HG03558 (cell line): ENCODE measurements around the gene PIAS4.

ENCODE experiments used
- ATAC-seq: cut with Tn5 transposase; IDR thresholded peaks from one replicate; pipeline ENCODE4 v1.9.1; 2021; ENCODE audit warnings: moderate number of reproducible peaks; ENCODE audit not compliant: unreplicated experiment; ENCODE audit errors: extremely low read depth

Gene PIAS4

DNA sequence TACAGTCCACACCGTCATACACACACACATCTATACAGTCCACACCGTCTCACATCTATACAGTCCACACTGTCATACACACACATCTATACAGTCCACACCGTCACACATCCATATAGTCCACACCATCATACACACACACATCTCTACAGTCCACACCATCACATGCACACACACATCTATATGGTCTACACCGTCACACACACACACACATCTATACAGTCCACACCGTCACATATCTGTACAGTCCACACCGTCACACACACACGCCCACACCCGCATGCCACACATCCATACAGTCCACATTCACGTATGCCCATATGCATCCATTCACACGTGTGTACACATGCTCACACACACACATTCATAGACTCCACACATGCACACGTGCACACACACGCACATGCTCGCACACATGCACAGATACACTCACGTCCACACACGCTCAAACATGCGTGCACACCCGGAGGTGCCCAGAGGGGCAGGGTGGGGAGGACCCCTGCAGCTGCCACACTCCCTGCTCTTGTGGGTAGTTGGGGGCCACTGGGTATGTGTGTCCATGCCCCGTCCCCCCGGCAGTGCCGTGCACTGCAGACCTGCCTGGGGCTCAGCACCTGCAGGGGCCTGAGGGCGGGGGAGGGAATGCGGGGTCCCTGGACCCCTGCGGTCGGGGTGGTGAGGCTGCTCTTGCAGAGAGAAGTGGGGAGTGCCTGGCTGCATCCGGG lies 29.2 kb downstream of the PIAS4 start:
- no peak for ATAC-seq

DNA sequence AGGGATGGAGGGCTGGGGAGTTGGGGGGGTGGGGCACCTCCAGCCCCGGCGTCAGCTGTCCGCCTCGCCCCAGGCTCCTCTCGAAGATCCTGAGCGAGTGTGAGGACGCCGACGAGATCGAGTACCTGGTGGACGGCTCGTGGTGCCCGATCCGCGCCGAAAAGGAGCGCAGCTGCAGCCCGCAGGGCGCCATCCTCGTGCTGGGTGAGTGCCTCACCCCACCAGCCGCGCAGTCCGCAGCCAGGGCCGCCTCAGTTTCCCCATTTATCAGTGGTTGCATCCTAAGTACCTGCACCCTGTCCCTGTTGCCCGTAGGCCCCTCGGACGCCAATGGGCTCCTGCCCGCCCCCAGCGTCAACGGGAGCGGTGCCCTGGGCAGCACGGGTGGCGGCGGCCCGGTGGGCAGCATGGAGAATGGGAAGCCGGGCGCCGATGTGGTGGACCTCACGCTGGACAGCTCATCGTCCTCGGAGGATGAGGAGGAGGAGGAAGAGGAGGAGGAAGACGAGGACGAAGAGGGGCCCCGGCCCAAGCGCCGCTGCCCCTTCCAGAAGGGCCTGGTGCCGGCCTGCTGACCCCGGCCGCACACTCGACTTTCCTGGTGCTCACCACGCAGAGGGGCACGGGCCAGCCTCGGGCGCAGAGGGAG lies 29.9 kb downstream of the PIAS4 start:
- ATAC-seq: no peak

DNA sequence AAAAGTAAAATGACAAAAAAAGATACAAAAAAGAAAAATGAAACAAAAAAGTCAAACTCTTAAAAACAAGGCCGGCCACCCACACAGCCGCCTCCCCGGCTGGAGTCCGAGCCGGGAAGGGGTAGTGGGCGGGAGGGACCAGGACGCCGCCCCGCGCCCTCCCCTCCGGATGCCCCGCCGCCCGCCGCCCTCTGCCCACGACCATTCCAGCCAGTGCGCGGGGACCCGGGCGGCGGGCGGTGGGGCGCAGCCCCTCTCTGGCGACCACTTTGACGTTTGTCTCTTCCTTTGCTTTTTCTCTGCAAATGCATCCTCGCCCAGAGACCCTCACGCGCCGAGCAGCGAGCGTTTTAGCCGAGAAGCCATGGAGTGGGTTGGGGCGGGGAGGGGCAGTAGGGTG lies 30.5 kb downstream of the PIAS4 start:
- no peak for ATAC-seq

DNA sequence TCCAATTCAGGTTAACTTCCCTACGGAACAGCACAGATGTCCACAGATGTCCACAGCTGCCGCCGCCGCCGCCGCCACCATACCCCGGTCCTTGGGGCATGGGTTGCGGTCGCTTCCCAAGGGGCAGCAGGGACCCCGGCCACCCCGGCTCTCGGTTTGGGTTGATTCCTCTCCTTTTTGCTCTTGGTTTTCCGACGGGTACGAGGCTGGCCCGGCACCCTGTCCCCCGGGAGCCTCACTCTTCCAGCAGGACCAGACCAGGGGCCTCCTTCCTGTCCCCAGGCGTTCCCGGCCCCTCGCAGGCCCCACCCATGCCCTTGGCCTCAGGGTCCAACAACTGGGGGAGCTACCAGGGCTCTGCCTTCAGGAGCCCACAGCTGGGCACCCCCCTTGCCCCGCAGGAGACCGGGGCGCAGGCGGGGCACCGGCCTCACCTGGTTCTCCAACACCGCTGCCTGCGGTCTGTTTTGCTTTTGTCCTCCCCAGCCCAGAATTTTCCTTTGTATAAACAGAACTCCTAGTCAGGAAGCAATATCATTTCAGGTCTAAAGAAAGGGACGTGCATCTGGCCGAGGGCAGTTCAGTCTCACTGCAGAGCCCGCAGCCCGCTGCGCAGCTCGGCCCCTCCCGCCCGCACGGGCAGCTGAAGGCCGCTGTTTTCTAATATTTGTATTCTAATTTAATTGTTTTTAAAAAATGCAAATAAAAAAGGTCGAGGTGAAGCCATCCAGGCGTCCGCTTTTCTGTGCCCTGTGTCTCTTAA lies 31.3 kb downstream of the PIAS4 start:
- ATAC-seq: no peak

DNA sequence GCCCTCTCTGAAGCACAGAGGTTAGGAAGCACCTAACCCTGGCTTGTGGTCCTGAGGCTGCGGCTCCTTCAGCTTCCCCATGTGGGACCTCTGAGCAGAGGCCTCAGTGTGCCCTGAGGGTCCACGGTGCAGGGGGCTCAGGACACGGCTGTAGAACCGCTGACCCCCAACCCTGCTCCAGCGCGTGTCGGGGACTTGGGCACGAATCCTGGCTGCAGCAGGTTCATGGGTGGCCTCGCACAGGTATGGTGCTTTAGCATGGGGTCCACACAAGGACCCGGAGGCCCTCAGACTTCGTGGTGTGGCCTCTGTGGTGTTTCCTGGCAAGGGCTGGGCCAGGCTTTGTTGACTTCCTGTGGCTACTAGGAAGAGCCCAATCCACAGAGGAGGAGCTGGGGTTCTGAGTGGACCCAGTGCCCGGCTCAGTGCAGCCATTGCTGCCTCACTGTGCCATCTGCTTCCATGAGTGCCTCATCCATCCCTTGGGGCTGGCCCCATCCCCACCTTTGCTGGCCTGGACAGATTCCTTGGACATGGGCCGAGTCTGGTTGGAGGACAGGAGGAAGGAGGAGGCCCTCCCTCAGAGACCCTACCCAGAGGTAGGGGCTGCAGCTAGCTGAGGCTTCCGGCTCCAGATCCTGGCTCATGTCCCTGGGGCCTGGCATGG lies 34.7 kb downstream of the PIAS4 start:
- no peak for ATAC-seq

DNA sequence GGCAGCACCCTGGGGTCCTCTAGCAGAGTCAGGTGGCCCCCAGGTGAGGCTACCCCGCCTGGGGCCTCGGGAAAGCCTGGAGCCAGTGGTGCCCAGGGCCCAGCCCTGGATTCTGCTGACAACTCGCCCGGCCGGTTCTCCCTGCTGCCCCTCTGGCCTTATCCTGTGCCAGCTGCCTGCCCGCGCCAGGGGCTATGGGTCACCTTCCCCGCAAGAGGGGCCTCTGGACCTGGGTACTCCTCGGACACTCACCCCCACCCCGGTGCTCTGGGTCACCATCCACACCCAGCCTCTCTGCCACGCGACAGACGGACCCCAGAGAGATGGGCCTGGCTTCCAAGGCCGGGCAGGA lies 35.2 kb downstream of the PIAS4 start:
- ATAC-seq: no peak

DNA sequence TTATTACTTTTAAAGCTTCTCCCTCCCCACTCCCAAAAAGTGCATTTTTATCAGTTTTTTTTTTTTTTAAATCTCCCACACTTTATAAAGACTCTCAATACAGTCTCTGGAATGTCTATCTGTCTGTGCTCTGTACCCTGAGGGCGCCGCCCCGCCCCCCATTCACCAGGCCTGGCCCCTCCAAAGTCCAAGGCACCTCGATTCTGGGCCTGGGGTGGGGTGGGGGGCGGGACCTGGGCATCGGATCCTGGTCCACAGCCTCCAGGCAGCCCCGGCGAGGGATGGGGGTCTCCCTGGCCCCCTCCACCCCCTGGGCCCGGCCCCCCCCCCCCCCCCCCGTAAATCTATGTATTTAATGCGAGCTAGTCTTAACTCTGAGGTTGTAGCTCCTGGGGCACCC lies 35.9 kb downstream of the PIAS4 start:
- no peak for ATAC-seq

DNA sequence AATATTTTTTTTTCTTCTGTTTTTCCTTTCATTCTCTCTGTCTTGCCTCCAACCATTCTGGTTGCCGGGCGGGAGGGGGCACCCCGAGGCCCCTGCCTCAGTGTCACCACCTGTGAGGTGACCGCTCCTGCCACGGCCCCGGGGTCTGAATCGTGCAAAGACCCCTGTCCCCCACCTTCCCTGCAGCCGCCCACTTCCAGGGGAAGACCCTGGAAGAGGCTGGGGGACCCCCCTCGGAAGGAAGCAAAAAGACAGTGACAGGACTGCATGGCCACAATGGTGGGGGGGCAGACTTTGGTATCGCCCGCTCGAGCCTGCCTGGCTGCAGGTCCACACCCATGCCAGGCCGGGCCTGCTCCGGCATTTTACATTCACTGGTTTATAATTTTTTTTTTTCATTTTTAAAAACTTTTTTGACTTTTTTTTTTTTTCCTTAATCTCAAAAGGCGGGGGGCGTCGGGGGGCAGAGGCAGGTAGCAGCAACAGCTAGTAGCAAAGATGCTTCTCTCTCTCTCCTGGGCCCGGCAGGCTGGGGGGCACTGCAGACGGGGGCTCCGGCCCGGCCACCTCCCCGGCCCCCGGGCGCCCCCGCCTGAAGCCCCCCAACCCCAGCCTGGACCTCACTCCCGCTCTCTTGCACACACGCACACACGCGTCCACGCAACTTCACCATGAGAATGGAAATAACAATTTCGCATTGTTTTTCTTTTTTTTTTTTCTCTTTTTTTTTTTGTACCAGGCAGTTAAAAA lies 36.6 kb downstream of the PIAS4 start:
- no peak for ATAC-seq

DNA sequence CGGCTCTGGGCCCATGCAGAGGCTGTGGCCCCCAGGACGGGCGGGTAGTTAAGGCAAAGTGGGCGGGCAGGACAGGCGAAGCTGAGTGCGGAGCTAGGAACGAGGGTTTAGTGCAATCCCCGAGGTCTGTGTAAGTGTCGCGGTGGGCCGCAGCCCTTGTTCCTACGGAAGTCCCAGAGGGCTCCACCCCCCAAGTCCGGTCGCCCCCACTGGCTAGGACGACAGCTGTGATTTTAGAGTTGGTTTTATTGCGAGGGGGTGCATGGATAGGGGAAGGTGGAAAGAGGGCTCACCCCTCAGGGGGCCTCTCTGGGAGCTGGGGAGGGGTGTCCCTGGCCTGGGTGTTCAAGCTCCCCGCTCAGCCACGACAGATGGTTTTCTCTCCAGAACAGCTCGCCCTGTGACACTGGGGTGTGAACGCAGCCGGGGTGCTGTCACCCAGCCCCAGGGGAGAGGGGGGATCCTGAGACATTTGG lies 37.5 kb downstream of the PIAS4 start:
- ATAC-seq: no peak

DNA sequence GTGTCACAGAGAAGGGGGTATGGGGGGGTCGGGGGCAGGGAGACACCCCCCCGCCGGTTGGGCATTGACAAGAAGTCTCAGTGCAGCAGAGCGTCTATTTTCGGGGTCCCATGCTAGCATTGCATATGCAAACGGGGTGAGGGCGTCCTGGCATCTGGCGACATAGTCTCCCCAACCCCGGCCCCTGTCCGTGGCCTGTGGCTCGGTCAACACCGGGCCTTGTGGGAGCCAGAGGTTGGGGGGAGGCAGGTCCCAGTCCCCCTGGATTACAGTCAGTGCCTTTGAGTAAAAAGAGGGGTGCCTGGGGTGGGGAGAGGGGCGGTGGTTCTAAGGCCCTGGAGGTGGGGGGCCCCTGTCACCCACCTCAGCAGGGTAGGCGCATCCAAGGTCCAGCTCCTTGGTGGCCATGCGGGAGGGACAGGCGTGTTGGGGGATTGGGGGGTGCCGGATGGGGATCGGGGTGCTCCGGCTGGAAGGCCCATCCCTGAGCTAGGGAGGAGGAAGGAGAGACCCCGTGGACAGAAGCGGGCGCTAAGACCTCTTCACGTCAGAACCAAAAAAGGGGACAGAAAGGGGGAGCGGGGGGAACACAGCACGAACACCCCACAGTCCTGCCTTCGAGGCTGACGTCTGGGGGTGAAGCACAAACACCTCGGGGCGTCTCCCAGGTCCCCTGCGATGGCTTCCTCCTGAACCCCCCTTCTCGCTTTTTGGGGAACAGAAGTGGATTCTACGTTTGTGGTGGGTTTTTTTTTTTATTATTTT lies 38.2 kb downstream of the PIAS4 start:
- no peak for ATAC-seq

DNA sequence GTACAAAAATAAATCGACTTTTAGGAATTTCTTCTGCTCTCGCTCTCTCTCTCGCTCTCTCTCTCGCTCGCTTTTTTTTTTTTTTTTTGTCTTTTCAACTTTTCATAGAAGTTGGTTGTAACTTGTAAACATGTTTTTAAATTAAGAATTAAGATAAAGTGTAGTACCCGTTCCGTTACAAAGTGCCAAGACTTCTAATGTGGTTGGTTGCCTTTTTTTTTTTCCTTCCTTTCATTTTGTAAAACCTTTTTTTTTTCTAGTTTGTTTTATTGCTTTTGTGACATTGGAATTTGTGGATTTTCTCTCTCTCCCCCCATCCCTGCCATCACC lies 38.8 kb downstream of the PIAS4 start:
- no peak for ATAC-seq

DNA sequence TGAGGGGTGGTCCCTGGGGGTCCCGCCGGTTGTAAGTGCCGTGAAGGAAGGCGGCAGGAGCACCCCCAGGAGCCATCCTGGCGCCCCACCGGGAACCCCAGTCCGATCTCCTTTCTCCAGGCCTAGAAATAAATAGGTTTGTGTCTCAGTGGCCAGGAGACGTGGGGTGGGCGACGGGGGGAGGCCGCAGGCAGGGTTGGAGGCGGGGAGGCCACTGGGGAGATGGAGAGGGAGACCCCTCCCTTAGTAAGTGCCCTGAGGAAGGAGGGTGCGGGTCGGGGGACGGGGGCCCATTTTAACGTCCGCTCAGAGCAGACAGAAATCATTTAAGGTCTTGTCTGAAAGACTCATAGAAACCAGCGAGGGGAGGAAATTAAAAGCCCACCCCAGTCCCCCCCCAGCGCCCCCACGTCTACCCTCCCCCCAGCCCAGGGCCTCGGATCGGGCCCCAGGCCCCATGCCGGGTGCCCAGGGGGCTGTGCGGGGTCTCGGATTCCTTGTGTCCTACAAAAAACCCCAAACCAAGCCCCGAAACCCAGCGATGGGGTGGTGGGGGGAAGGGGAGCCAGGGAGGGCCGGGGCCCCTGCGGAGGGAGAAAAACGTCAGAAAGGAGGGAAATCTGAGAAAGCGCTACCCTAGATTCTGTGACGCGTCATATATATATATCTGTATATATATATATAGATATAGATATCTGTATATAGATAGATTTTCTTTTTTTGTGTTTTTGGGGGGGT lies 39.6 kb downstream of the PIAS4 start:
- no peak for ATAC-seq

DNA sequence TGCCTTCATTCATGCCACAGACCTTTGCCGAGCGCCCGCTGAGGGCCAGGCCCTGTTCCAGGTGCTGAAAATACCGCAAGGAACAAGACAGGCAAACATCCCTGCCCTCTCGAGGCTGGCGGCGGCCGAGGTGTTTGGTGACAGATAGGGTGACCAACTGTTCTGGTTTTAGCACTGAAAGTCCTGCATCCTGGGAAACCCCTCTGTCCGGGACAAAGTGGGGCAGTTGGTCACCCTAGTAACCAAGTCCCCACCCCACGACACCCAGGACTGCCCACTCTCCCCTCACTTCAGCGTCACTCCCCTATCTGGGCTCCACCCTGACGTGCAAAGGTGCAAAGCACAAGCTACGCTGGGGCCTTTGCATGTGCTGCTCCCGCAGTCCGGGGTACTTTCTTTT lies 41.9 kb downstream of the PIAS4 start:
- ATAC-seq: no peak

DNA sequence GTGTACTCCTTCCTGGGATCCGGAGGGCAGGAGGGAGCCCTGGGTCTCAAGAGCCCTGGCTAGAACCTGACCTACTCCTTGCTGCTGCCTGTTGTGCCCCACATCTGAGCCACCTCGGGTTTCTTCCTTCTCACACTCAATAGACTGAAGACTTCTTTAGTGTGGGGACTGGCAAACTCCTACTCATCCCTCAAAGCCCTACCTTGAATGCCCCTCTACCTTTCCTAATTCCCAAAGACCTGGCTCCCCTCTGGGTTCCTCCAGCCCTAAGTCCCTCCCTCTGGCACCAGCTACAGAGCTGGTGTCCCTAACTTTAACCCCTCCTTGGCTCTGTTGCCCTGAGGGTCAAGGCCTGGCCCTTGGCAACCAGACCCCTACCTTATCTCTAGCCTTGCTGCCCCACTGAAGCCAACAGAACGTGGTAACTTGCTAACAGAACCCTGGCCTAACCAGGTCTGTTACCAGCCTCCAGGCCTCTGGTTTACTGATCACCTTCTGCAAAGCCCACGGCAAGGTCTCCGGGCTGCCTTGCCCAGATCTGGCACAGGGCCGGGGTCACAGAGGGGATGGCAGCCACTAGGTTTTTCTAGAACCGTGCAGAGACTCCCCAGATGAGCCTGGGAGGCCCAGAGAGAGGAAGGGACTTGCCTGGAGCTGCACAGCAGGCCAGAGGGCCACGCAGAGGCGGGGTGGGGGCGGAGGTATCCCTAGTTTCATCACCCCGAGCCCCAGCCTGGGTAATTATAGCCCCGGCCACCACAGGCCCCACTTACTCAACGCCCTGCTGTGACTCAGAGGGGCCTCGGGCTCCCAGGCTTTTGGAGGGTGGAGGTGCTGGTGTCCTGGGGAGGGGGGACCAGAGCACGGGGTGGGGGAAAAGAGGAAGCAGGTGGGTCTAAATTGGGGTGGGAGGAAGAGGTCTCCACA lies 43.9 kb downstream of the PIAS4 start:
- ATAC-seq: no peak

DNA sequence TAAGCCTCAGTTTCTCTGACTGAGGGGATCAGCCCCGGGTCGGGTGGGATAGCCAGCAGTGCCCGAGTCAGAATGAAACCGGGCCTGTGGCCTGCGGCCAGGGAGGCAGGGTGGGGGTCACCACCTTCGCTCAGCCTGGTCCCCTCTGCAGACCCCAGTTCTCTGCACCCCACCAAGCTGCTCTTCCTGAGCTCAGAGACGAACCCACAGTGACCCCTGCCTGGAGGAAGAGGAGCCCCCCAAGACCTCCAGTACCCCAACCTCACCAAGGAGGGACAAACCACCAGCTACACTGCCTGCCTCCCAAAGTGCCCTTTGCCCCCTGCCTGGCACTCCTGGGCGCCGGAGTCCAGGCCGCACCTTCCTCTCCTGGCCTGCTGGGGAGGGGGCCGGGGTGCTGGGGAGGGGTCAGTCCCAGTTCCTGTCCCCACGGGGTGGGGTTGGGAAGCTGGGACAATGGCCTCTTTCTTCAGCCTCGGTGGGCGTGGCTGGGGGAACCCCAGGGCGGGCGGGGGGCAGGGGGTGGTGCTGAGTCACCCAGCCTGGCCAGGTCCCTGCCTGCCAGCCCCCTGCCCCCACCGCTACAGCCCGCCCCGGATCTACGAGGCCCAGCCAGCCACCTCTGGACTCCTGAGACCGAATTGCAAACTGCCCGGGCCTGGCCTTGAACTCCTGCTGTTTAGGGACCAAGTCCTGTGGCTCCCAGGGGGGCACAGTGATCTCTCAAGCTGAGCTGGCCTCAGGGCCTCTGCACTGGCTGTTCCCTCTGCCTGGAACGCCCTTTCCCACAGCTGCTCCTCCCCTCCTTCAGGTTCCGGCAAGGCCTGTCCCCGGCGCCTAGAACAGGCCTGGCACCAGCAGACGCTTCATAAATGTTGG lies 44.8 kb downstream of the PIAS4 start:
- ATAC-seq: no peak

DNA sequence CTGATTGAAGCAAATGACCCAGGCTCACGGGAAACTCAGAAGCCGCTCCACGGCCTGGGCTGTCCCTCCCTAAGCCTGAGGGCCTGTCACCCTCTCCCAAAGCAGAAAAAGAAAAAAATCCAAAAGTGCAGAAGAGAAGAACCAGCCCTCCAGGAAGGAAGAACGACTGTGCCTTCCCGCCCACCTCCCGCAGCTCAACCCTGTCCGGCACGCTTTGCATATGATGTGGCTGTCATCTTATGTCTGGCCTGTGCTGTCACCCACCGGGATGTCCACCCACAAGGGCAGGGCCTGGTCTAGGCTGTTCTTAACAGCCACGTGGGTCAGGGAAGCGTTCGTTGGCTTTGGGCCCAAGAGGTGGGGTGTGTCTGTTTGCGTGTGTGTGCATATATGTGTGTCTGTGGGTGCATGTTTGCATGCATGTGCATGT lies 45.5 kb downstream of the PIAS4 start:
- no peak for ATAC-seq
